NCI-H1694 (cell line): Measurements from ENCODE around the gene ACSM2B.
"Not testable (repeated sequence)": the region's sequence is repeated elsewhere in the genome, so short reads cannot be mapped to it uniquely, and the experiment has no call there.

Source experiments
- DNase-seq: peaks from one replicate; lab custom pipeline; 2025; lab: John Stamatoyannopoulos, UW

The ACSM2B gene

GRCh38 chr16:20595068-20595467, 18.9 kb upstream of the ACSM2B start:
- DNase-seq = not testable (repeated sequence)

- not testable (repeated sequence) for DNase-seq
Observed at GRCh38 chr16:20592780-20593179, 16.6 kb upstream of the ACSM2B start.

GRCh38 chr16:20589486-20589885, 13.3 kb upstream of the ACSM2B start:
- DNase-seq = not testable (repeated sequence)

GRCh38 chr16:20587645-20588074, 11.5 kb upstream of the ACSM2B start:
- DNase-seq = not testable (repeated sequence)

- not testable (repeated sequence) for DNase-seq
Observed at GRCh38 chr16:20586716-20587115, 10.5 kb upstream of the ACSM2B start.

- not testable (repeated sequence) for DNase-seq
Observed at GRCh38 chr16:20586112-20586511, 9.9 kb upstream of the ACSM2B start.

GRCh38 chr16:20580487-20581259, 4.5 kb upstream of the ACSM2B start:
- DNase-seq = not testable (repeated sequence)

- DNase-seq = not testable (repeated sequence)
Observed at GRCh38 chr16:20578091-20578490, 1.9 kb upstream of the ACSM2B start.

GRCh38 chr16:20569117-20569651, 7.0 kb downstream of the ACSM2B start:
- not testable (repeated sequence) for DNase-seq

- DNase-seq = no peak
Observed at GRCh38 chr16:20568404-20568803, 7.8 kb downstream of the ACSM2B start.

- no peak for DNase-seq
Observed at GRCh38 chr16:20566864-20567263, 9.3 kb downstream of the ACSM2B start.

- not testable (repeated sequence) for DNase-seq
Observed at GRCh38 chr16:20565334-20565733, 10.8 kb downstream of the ACSM2B start.

- not testable (repeated sequence) for DNase-seq
Observed at GRCh38 chr16:20564218-20564617, 11.9 kb downstream of the ACSM2B start.

GRCh38 chr16:20555628-20556027, 20.5 kb downstream of the ACSM2B start:
- not testable (repeated sequence) for DNase-seq

- not testable (repeated sequence) for DNase-seq
Observed at GRCh38 chr16:20554689-20555088, 21.5 kb downstream of the ACSM2B start.

GRCh38 chr16:20553493-20553892, 22.7 kb downstream of the ACSM2B start:
- DNase-seq = not testable (repeated sequence)

GRCh38 chr16:20546951-20547350, 29.2 kb downstream of the ACSM2B start:
- not testable (repeated sequence) for DNase-seq

GRCh38 chr16:20546278-20546853, 29.8 kb downstream of the ACSM2B start:
- not testable (repeated sequence) for DNase-seq

- DNase-seq = not testable (repeated sequence)
Observed at GRCh38 chr16:20540603-20541316, 35.4 kb downstream of the ACSM2B start.

- DNase-seq = no peak
Observed at GRCh38 chr16:20538687-20539086, 37.5 kb downstream of the ACSM2B start.

- no peak for DNase-seq
Observed at GRCh38 chr16:20538181-20538580, 38.0 kb downstream of the ACSM2B start.

- DNase-seq = not testable (repeated sequence)
Observed at GRCh38 chr16:20536669-20537068, 39.5 kb downstream of the ACSM2B start.
